Ecto neural progenitor cell (in vitro differentiated cells): ENCODE data around the gene PARP1.
"Not testable (repeated sequence)": the region's sequence is repeated elsewhere in the genome, so short reads cannot be mapped to it uniquely, and the experiment has no call there.

Source experiments
- DNase-seq: peaks from one replicate; pipeline ENCODE4 v3.0.0-alpha.2; 2018; ENCODE audit warnings: low spot score

Gene PARP1

GRCh38 chr1:226349801-226350518 lies 57.9 kb downstream of the PARP1 start:
- DNase-seq: no peak

- DNase-seq: no peak
Observed at GRCh38 chr1:226349081-226349480, 58.8 kb downstream of the PARP1 start.

GRCh38 chr1:226344441-226345259 lies 63.2 kb downstream of the PARP1 start:
- DNase-seq: no peak

GRCh38 chr1:226342656-226343055 lies 65.2 kb downstream of the PARP1 start:
- DNase-seq: no peak

GRCh38 chr1:226340111-226340510 lies 67.8 kb downstream of the PARP1 start:
- not testable (repeated sequence) for DNase-seq

GRCh38 chr1:226337276-226337875 lies 70.5 kb downstream of the PARP1 start:
- no peak for DNase-seq

- no peak for DNase-seq
Observed at GRCh38 chr1:226335661-226336060, 72.2 kb downstream of the PARP1 start.

GRCh38 chr1:226332947-226333346 lies 74.9 kb downstream of the PARP1 start:
- DNase-seq: no peak

- DNase-seq: no peak
Observed at GRCh38 chr1:226329237-226329636, 78.7 kb downstream of the PARP1 start.

GRCh38 chr1:226327761-226328162 lies 80.1 kb downstream of the PARP1 start:
- DNase-seq: no peak

- no peak for DNase-seq
Observed at GRCh38 chr1:226325178-226325577, 82.7 kb downstream of the PARP1 start.

- DNase-seq: no peak
Observed at GRCh38 chr1:226324479-226324878, 83.4 kb downstream of the PARP1 start.

GRCh38 chr1:226322986-226323385 lies 84.9 kb downstream of the PARP1 start:
- DNase-seq: no peak

GRCh38 chr1:226320930-226321329 lies 87.0 kb downstream of the PARP1 start:
- DNase-seq: no peak

GRCh38 chr1:226318471-226318870 lies 89.4 kb downstream of the PARP1 start:
- no peak for DNase-seq

- no peak for DNase-seq
Observed at GRCh38 chr1:226314055-226314454, 93.8 kb downstream of the PARP1 start.

GRCh38 chr1:226312065-226312464 lies 95.8 kb downstream of the PARP1 start:
- no peak for DNase-seq

GRCh38 chr1:226311376-226311775 lies 96.5 kb downstream of the PARP1 start:
- no peak for DNase-seq
